NCI-H2171 treated with DMSO at 0.1 percent for 48 hours (cell line): ENCODE results near the gene RNF223.
"Not testable (repeated sequence)": the region's sequence is repeated elsewhere in the genome, so short reads cannot be mapped to it uniquely, and the experiment has no call there.

Source experiments
- DNase-seq: peaks from one replicate; lab custom pipeline; 2025; lab: John Stamatoyannopoulos, UW

Gene RNF223

GRCh38 chr1:1072299-1072848, 1.7 kb downstream of the RNF223 start:
- no peak for DNase-seq

GRCh38 chr1:1071486-1072298, 2.4 kb downstream of the RNF223 start:
- DNase-seq = no peak

GRCh38 chr1:1069711-1070676, 4.1 kb downstream of the RNF223 start:
- DNase-seq = no peak

- peak; percentile 87 for DNase-seq
Measured at GRCh38 chr1:1069056-1069710, 4.9 kb downstream of the RNF223 start.

GRCh38 chr1:1068517-1069055, 5.5 kb downstream of the RNF223 start:
- DNase-seq = peak; percentile 71

GRCh38 chr1:1067860-1068516, 6.1 kb downstream of the RNF223 start:
- no peak for DNase-seq

GRCh38 chr1:1067284-1067859, 6.7 kb downstream of the RNF223 start:
- DNase-seq = no peak

GRCh38 chr1:1066403-1067283, 7.5 kb downstream of the RNF223 start:
- DNase-seq = no peak

- not testable (repeated sequence) for DNase-seq
Measured at GRCh38 chr1:1065940-1066304, 8.2 kb downstream of the RNF223 start.

GRCh38 chr1:1065265-1065939, 8.7 kb downstream of the RNF223 start:
- DNase-seq = no peak

- DNase-seq = peak; percentile 28
Measured at GRCh38 chr1:1063945-1064831, 9.9 kb downstream of the RNF223 start.

GRCh38 chr1:1063261-1063944, 10.7 kb downstream of the RNF223 start:
- DNase-seq = no peak

- no peak for DNase-seq
Measured at GRCh38 chr1:1062348-1063163, 11.6 kb downstream of the RNF223 start.

GRCh38 chr1:1061682-1062345, 12.3 kb downstream of the RNF223 start:
- DNase-seq = no peak

GRCh38 chr1:1060281-1061000, 13.7 kb downstream of the RNF223 start:
- no peak for DNase-seq
